SK-N-SH treated with all-trans-retinoic acid at 6 μM for 48 hours (cell line): ENCODE measurements around the gene HDAC4.

Source experiments
- ATAC-seq: fragments of 200-7000 bp; cut with Tn5 transposase; 3 replicates; pipeline ENCODE4 v1.9.1; 2020; ENCODE audit warnings: mild to moderate bottlenecking, moderate library complexity
- ARNTL ChIP-seq: fragments of 450-650 bp; formaldehyde crosslinking; IDR thresholded peaks from 2 replicates; pipeline ENCODE4 v1.5.0; 2020; ENCODE audit warnings: low read depth, mild to moderate bottlenecking, moderate library complexity, borderline replicate concordance
- BACH2 ChIP-seq: fragments of 250-450 bp; sonication (Bioruptor Pico); IDR thresholded peaks from 2 replicates; pipeline ENCODE4 v1.9.0; 2021; ENCODE audit warnings: mild to moderate bottlenecking, borderline replicate concordance
- CSDC2 ChIP-seq: fragments of 250-450 bp; sonication (Bioruptor Pico); IDR thresholded peaks from 2 replicates; pipeline ENCODE4 v1.5.0; 2020; ENCODE audit warnings: mild to moderate bottlenecking, moderate library complexity
- ESRRG ChIP-seq: fragments of 250-450 bp; sonication (Bioruptor Pico); IDR thresholded peaks from 2 replicates; pipeline ENCODE4 v1.6.1; 2021; ENCODE audit warnings: mild to moderate bottlenecking
- GLIS3 ChIP-seq: fragments of 250-450 bp; sonication (Bioruptor Pico); IDR thresholded peaks from 2 replicates; pipeline ENCODE4 v1.5.0; 2020; ENCODE audit warnings: mild to moderate bottlenecking, moderate library complexity
- ISL1 ChIP-seq: fragments of 250-450 bp; sonication (Bioruptor Pico); IDR thresholded peaks from 2 replicates; pipeline ENCODE4 v2.1.2; 2022; ENCODE audit warnings: mild to moderate bottlenecking, moderate library complexity
- OSR1 ChIP-seq: fragments of 250-450 bp; sonication (Bioruptor Pico); IDR thresholded peaks from 2 replicates; pipeline ENCODE4 v1.8.0; 2022; ENCODE audit warnings: moderate library complexity, mild to moderate bottlenecking, inconsistent platforms
- PPARA ChIP-seq: fragments of 250-450 bp; sonication (Bioruptor Pico); IDR thresholded peaks from 2 replicates; pipeline ENCODE4 v1.5.0; 2020; ENCODE audit warnings: mild to moderate bottlenecking, borderline replicate concordance
- RARB ChIP-seq: fragments of 250-450 bp; sonication (Bioruptor Pico); IDR thresholded peaks from 2 replicates; pipeline ENCODE4 v1.8.0; 2021; ENCODE audit warnings: mild to moderate bottlenecking, moderate library complexity
- SNAI2 ChIP-seq: fragments of 250-450 bp; sonication (Bioruptor Pico); IDR thresholded peaks from 2 replicates; pipeline ENCODE4 v1.5.0; 2020; ENCODE audit warnings: mild to moderate bottlenecking, moderate library complexity
- TCF4 ChIP-seq: fragments of 250-450 bp; sonication (Bioruptor Pico); IDR thresholded peaks from 2 replicates; pipeline ENCODE4 v1.8.0; 2021; ENCODE audit warnings: mild to moderate bottlenecking, moderate library complexity, borderline replicate concordance
- ZC3H10 ChIP-seq: fragments of 250-450 bp; sonication (Bioruptor Pico); IDR thresholded peaks from 2 replicates; pipeline ENCODE4 v1.5.1; 2021; ENCODE audit warnings: mild to moderate bottlenecking, moderate library complexity
- ZFP3 ChIP-seq: fragments of 250-450 bp; sonication (Bioruptor Pico); IDR thresholded peaks from 2 replicates; pipeline ENCODE4 v1.5.0; 2020; ENCODE audit warnings: mild to moderate bottlenecking, moderate library complexity
- ZFP30 ChIP-seq: fragments of 450-650 bp; formaldehyde crosslinking; IDR thresholded peaks from 2 replicates; pipeline ENCODE4 v1.5.0; 2022; ENCODE audit warnings: mild to moderate bottlenecking, moderate library complexity
- ZNF565 ChIP-seq: fragments of 450-650 bp; formaldehyde crosslinking; conservative IDR thresholded peaks from 2 replicates; pipeline ENCODE4 v1.5.0; 2020; ENCODE audit warnings: low read depth, mild to moderate bottlenecking, moderate library complexity
- ZNF70 ChIP-seq: fragments of 450-650 bp; formaldehyde crosslinking; IDR thresholded peaks from 2 replicates; pipeline ENCODE4 v1.5.0; 2020; ENCODE audit warnings: mild to moderate bottlenecking, moderate library complexity
- ZNF8 ChIP-seq: fragments of 450-650 bp; formaldehyde crosslinking; IDR thresholded peaks from 2 replicates; pipeline ENCODE4 v1.5.0; 2020; ENCODE audit warnings: mild to moderate bottlenecking, moderate library complexity
- TF ChIP-seq, protein P1 (sequence below): fragments of 250-450 bp; sonication (Bioruptor Pico); IDR thresholded peaks from 2 replicates; pipeline ENCODE4 v1.8.0; 2021; ENCODE audit warnings: low read depth, mild to moderate bottlenecking, moderate library complexity, borderline replicate concordance
- TF ChIP-seq, protein P2 (sequence below): fragments of 250-450 bp; sonication (Bioruptor Pico); IDR thresholded peaks from 2 replicates; pipeline ENCODE4 v1.5.0; 2020; ENCODE audit warnings: mild to moderate bottlenecking, moderate library complexity
- TF ChIP-seq, protein P3 (sequence below): fragments of 250-450 bp; sonication (Bioruptor Pico); IDR thresholded peaks from 2 replicates; pipeline ENCODE4 v1.5.1; 2021; ENCODE audit warnings: mild to moderate bottlenecking, moderate library complexity
- TF ChIP-seq, protein P4 (sequence below): fragments of 250-450 bp; sonication (Bioruptor Pico); IDR thresholded peaks from 2 replicates; pipeline ENCODE4 v1.5.1; 2020; ENCODE audit warnings: low read depth, mild to moderate bottlenecking, moderate library complexity
- TF ChIP-seq, protein P5 (sequence below): fragments of 250-450 bp; sonication (Bioruptor Pico); IDR thresholded peaks from 2 replicates; pipeline ENCODE4 v1.8.0; 2020; ENCODE audit warnings: mild to moderate bottlenecking, moderate library complexity, borderline replicate concordance

HDAC4 gene

DNA sequence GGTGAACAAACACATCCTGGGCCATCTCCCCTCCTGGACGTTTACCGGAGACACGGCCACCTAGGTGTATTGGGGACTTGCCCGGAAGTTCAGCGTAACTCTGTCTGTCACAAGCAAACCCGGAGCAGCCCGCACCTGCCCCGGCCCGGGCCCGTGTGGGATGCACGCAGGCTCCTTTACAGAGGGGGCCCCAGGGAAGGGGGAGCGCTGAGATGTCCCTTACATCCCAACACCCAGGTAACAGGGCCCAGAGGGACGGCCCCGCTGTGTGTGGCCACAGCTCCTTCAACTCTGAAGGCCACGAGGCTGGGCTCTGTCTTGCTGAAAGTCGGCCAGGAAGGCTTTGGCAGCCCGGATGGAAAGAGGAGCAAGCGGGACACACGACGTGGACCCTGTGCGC, 340.1 kb downstream of the HDAC4 start:
- TF ChIP-seq SNAI2 (CRISPR knock-in tag): no peak
- no peak for ATAC-seq

DNA sequence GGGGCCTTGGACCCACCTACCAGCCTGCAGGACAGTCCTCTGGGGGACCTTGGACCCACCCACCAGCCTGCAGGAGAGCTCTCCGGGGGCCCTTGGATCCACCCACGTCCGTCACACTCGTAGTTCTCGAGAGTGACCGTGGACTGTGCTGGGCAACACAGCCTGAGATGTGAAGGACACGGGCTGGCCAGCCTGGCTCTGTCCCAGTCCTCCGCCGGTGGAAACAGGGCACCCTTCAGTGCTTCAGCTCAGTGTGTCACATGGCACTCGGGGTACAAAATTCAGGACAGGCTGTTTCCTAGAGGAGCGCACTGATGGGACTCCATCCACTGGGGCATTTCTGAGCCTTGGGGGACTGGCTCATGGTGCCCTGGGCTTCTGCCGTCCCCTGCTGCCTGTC, 341.0 kb downstream of the HDAC4 start:
- TF ChIP-seq GLIS3 (no peak), ISL1 (CRISPR knock-in tag) (no peak), ZNF8 (CRISPR knock-in tag) (no peak), BACH2 (no peak), CSDC2 (CRISPR knock-in tag) (no peak), RARB (CRISPR knock-in tag) (no peak), SNAI2 (CRISPR knock-in tag) (no peak), PPARA (CRISPR knock-in tag) (no peak), TCF4 (CRISPR knock-in tag) (no peak), ARNTL (no peak), ZFP30 (CRISPR knock-in tag) (no peak)
- TF ChIP-seq, protein P1, sequence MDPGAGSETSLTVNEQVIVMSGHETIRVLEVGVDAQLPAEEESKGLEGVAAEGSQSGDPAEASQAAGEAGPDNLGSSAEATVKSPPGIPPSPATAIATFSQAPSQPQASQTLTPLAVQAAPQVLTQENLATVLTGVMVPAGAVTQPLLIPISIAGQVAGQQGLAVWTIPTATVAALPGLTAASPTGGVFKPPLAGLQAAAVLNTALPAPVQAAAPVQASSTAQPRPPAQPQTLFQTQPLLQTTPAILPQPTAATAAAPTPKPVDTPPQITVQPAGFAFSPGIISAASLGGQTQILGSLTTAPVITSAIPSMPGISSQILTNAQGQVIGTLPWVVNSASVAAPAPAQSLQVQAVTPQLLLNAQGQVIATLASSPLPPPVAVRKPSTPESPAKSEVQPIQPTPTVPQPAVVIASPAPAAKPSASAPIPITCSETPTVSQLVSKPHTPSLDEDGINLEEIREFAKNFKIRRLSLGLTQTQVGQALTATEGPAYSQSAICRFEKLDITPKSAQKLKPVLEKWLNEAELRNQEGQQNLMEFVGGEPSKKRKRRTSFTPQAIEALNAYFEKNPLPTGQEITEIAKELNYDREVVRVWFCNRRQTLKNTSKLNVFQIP: no peak
- TF ChIP-seq, protein P2, sequence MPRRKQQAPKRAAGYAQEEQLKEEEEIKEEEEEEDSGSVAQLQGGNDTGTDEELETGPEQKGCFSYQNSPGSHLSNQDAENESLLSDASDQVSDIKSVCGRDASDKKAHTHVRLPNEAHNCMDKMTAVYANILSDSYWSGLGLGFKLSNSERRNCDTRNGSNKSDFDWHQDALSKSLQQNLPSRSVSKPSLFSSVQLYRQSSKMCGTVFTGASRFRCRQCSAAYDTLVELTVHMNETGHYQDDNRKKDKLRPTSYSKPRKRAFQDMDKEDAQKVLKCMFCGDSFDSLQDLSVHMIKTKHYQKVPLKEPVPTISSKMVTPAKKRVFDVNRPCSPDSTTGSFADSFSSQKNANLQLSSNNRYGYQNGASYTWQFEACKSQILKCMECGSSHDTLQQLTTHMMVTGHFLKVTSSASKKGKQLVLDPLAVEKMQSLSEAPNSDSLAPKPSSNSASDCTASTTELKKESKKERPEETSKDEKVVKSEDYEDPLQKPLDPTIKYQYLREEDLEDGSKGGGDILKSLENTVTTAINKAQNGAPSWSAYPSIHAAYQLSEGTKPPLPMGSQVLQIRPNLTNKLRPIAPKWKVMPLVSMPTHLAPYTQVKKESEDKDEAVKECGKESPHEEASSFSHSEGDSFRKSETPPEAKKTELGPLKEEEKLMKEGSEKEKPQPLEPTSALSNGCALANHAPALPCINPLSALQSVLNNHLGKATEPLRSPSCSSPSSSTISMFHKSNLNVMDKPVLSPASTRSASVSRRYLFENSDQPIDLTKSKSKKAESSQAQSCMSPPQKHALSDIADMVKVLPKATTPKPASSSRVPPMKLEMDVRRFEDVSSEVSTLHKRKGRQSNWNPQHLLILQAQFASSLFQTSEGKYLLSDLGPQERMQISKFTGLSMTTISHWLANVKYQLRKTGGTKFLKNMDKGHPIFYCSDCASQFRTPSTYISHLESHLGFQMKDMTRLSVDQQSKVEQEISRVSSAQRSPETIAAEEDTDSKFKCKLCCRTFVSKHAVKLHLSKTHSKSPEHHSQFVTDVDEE: no peak
- TF ChIP-seq, protein P3, sequence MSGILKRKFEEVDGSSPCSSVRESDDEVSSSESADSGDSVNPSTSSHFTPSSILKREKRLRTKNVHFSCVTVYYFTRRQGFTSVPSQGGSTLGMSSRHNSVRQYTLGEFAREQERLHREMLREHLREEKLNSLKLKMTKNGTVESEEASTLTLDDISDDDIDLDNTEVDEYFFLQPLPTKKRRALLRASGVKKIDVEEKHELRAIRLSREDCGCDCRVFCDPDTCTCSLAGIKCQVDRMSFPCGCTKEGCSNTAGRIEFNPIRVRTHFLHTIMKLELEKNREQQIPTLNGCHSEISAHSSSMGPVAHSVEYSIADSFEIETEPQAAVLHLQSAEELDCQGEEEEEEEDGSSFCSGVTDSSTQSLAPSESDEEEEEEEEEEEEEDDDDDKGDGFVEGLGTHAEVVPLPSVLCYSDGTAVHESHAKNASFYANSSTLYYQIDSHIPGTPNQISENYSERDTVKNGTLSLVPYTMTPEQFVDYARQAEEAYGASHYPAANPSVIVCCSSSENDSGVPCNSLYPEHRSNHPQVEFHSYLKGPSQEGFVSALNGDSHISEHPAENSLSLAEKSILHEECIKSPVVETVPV (CRISPR knock-in tag): no peak
- ATAC-seq: no peak

DNA sequence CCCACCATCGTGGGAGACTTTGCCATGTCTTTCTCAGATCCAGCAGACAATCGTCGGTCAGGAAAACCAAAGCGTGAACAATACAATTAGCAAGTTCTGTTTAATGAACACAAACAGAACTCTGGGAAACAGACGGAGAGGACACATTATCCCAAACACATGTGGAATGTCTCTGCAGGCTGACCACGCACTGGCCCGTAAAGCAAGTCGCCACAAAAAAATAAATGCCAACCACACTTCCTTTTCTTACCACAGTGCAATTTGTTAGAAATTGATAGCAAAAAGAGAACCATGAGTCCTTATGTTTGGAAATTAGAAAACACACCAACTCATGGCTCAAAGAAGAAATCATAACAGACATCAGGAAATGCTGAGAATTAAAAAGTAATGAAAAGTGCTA, 342.1 kb downstream of the HDAC4 start:
- no peak for ATAC-seq

More for the DNA sequence above, 342.1 kb downstream of the HDAC4 start:
- TF ChIP-seq BACH2 (no peak), ESRRG (CRISPR knock-in tag) (no peak), ZNF8 (CRISPR knock-in tag) (no peak), GLIS3 (no peak), OSR1 (no peak), TCF4 (CRISPR knock-in tag) (no peak), ZNF565 (CRISPR knock-in tag) (no peak), ISL1 (CRISPR knock-in tag) (no peak), SNAI2 (CRISPR knock-in tag) (no peak), ZC3H10 (CRISPR knock-in tag) (no peak), PPARA (CRISPR knock-in tag) (no peak), ZFP3 (CRISPR knock-in tag) (no peak), RARB (CRISPR knock-in tag) (no peak), CSDC2 (CRISPR knock-in tag) (no peak), ARNTL (no peak), ZFP30 (CRISPR knock-in tag) (no peak), ZNF70 (CRISPR knock-in tag) (no peak)
- TF ChIP-seq, protein P4, sequence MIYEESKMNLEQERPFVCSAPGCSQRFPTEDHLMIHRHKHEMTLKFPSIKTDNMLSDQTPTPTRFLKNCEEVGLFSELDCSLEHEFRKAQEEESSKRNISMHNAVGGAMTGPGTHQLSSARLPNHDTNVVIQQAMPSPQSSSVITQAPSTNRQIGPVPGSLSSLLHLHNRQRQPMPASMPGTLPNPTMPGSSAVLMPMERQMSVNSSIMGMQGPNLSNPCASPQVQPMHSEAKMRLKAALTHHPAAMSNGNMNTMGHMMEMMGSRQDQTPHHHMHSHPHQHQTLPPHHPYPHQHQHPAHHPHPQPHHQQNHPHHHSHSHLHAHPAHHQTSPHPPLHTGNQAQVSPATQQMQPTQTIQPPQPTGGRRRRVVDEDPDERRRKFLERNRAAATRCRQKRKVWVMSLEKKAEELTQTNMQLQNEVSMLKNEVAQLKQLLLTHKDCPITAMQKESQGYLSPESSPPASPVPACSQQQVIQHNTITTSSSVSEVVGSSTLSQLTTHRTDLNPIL (CRISPR knock-in tag): no peak
- TF ChIP-seq, protein P5, sequence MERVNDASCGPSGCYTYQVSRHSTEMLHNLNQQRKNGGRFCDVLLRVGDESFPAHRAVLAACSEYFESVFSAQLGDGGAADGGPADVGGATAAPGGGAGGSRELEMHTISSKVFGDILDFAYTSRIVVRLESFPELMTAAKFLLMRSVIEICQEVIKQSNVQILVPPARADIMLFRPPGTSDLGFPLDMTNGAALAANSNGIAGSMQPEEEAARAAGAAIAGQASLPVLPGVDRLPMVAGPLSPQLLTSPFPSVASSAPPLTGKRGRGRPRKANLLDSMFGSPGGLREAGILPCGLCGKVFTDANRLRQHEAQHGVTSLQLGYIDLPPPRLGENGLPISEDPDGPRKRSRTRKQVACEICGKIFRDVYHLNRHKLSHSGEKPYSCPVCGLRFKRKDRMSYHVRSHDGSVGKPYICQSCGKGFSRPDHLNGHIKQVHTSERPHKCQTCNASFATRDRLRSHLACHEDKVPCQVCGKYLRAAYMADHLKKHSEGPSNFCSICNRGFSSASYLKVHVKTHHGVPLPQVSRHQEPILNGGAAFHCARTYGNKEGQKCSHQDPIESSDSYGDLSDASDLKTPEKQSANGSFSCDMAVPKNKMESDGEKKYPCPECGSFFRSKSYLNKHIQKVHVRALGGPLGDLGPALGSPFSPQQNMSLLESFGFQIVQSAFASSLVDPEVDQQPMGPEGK (CRISPR knock-in tag): no peak
- TF ChIP-seq, protein P2: no peak
- TF ChIP-seq, all 23 proteins: peak for 0
